CD4-positive, alpha-beta T cell treated with Interleukin-15 for 1 hour (primary cell): ENCODE measurements around the gene SMYD3.
"Not testable (repeated sequence)": the region's sequence is repeated elsewhere in the genome, so short reads cannot be mapped to it uniquely, and the experiment has no call there.

Source experiments
- DNase-seq: peaks from one replicate; pipeline ENCODE4 v3.0.0-alpha.2; 2020

The SMYD3 gene

DNA sequence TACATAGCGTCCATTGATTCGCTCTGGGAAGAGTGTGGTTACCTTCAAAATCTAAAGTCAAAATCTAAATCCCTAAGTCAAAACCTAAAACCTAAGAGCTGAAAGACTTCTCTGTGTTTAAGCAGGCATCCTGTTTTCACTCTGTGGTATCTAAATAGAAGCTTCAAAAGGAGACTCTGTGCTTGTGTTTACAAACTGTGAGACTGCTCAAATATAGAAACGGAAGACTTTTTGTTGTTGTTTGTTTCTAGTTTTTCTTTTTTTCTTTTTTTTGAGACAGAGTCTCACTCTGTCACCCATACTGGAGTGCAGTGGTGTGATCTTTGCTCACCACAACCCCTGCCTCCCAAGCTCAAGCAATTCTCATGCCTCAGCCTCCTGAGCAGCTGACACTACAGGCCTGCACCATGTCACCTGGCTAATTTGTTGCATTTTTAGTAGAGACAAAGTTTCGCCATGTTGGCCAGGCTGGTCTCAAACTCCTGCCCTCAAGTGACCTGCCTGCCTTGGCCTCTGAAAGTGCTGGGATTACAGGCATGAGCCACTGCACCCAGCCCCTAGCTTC is 425.9 kb downstream of the SMYD3 start:
- no peak for DNase-seq

DNA sequence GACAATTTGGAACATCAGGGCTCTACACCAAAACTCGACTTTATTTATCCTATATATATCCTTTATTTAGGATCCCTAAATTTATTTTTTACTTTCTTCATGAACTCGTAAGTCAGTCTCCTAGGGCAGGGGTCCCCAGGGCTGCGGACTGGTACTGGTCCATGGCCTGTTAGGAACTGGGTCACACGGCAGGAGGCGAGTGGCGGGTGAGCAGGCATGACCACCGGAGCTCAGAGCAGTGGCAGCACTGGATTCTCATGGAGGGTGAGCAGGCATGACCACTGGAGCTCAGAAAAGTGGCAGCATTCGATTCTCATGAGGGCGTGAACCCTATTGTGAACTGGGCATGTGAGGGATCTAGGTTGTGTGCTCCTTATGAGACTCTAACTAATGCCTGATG is 427.0 kb downstream of the SMYD3 start:
- no peak for DNase-seq

GRCh38 chr1:246078888-246079252 is 428.2 kb downstream of the SMYD3 start:
- no peak for DNase-seq

DNA sequence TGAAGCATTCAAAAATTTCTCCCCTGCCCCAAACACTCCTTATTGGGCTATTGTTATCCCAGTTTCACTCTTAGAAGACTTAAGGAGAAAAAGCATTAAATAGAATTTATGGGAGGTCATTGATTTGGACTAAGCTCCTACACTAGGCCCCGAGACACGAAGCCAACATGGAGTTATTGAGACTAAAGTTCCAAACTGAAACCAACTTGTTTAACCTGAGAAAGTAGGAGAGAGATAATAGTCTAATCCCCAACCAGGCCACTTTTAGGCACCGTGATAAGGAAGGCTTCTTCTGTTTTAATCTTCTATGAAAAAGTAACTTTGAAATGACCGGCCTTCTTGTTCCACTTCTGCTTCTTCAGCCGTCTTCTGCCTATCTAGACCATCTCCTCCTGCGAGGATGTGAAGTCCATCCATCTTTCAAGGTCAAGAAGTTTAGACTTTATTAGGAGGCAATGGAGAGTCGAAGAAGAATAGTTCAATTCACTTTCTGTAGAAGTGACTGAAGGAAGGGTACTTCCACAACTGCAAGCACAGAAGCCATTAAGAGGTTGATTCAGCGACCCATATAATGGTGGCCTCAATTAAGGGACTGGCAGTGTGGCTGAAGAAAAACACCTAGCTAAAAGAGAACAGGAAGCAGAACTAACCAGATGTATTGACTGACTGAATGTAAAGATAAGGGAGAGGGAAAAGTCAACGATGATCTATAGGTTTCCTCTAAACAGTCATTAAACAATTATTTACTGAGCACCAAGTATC is 428.8 kb downstream of the SMYD3 start:
- DNase-seq, result no peak

GRCh38 chr1:246077476-246077875 is 429.6 kb downstream of the SMYD3 start:
- DNase-seq, result no peak

GRCh38 chr1:246074421-246074820 is 432.7 kb downstream of the SMYD3 start:
- DNase-seq, result no peak

- no peak for DNase-seq
Measured at GRCh38 chr1:246072456-246072955, 434.6 kb downstream of the SMYD3 start.

- not testable (repeated sequence) for DNase-seq
Measured at GRCh38 chr1:246071981-246072380, 435.1 kb downstream of the SMYD3 start.

- not testable (repeated sequence) for DNase-seq
Measured at GRCh38 chr1:246071561-246071960, 435.5 kb downstream of the SMYD3 start.

DNA sequence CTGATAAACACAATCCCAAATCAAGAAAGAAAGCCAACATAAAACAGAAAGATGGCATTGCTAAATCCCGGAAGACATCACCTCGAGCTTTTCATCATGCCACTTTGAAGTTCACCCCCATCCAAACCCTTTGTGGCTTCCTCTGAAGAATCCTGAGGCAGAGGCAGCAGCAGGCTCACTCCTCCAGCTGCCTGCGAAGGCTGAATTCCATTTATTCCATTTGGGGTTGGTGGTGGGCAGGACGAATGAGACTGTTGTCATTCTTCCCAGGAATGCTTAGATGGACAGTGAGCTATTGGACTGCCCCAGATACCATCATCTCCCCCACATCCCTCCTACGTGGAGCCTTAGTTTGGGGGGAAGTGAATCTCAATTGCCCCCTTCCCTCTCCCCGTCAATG is 437.5 kb downstream of the SMYD3 start:
- no peak for DNase-seq

DNA sequence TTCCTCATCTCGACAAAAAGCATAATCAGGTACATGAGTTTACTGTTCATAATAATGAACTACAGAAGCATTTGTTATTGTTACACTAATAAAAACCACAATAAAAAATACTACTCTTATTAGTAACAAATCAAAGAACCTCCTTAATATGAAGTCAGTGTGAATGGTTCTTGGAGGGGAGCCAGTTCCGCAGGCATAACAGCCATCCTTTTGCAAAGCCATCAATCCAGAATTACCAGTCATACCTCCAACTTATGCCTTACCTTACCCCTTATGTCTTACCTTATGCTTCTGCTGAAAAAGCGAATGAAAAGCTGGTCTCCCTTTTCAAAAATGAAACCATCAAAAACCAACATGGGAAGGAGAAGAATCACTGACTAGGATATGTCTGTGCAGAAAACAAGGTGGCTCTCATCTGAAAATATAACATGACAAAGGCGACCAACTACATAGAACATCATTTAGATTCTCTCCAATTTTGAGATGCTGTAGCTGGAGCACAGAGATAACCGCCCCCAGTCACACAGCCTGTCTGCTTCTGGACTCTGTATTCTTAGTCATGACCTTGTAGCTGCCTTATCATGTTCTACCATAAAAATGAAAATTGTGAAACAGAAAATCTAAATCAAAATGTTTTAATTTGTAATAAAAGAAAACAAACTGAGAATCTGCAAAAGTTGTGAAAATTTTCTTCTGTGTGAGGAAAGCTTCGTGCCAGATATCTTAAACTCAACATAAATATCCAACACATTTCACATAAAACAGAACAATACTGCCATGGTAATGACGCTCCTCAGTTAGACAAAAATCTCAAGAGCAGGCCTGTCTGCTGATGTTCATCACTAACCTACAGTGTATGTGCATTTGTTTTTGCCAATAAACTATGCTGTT is 438.2 kb downstream of the SMYD3 start:
- DNase-seq, result no peak

- no peak for DNase-seq
Measured at GRCh38 chr1:246068217-246068512, 438.9 kb downstream of the SMYD3 start.

GRCh38 chr1:246067432-246068216 is 439.5 kb downstream of the SMYD3 start:
- DNase-seq, result no peak

DNA sequence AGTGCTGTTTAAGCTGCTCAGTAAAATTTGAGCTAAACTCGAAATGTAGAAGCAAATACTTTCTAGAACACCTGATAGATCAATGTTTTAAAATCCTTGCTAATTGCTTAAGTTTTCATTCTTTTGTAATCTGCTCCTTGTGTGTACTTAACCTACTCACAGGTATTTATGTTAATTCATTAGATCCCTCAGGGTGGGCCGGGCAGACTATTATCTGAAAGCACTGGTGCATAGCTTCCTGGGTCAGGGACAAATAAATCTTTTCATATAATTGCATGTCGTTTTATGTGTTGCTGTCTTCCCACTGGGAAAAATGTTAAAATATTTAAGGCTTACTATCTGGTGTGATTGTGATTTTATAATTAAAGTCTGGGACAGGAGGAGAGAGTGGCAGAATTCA is 440.5 kb downstream of the SMYD3 start:
- DNase-seq, result no peak

DNA sequence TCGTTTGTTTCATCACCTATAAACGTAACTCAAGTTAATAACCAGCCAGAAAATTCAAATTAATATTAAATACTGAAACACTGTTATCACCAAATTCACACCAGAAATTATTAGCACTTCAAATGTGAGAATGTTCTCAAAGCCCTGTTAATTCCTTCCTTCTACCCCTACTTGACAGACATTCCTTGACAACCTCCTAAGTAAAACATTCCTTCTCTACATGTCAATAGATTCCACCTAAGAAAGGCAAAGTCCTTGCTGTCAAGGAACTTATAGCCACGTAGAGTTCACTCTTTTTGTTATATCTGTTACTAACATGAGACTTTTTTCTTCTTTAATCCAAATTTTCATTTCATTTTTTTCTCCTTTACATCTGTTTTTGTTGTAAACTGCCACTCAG is 441.5 kb downstream of the SMYD3 start:
- DNase-seq, result no peak

DNA sequence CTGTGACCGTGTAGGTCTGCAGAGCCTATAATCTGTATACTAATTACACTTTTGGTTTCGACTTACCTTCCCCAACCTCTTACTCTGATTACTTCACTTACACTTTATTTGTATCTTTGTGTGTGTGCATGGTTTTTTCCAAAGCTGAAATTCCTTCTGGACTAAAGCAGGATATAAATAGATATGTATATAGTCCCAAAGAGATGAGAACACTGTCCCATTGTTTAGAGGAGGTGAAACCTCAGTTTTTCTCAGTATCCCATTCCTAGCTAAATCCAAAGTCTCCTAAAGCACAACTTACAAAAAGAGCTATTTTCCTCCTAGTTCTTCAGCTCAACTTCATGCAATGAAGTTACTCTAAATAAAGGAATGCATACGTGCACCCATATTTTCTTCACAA is 442.2 kb downstream of the SMYD3 start:
- DNase-seq, result no peak

DNA sequence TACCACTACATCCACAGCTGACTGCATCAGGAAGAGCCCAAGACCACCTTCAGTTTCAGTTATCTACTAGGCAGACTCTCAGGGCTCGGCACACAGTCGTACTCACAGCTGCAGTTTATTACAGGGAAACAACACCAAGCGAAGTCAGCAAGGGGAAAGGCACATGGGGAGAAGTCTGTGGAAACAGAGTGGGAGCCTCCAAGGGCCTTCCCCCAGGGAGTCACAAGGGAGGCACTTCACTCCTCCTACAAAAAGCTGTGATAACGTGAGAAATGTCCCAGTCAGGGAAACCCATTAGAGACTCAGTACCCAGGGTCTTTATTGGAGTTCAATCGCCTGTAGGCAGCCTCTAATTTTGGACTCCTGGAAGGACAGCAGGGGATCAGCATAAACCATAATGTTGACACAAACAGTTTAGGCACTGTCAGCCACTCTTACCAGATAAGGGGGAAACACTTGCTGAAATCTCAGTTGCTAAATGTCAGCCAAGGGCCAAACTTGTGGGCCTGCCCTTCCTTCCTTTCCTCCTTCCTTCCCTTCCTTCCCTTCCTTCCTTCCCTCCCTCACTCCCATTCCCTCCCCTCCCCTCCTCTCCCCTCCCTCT is 444.0 kb downstream of the SMYD3 start:
- no peak for DNase-seq

DNA sequence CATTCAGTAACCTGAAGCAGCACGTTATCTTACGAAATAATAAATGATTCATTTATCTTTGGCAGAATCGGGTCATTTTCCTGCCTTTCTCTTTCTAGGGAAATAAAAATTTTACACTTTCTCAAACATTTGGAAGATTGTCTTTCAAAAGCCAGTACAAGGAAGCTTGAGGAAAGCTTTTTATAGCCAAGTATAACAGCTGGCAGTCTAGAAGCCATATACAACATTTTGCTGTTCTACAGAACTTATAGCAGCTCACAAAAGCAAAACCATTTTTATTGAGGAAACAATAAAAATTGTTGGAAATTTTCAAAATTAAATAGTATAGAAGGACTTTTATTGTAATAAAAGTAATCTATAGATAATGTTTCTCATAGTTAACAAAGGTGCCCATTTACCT is 448.6 kb downstream of the SMYD3 start:
- no peak for DNase-seq

DNA sequence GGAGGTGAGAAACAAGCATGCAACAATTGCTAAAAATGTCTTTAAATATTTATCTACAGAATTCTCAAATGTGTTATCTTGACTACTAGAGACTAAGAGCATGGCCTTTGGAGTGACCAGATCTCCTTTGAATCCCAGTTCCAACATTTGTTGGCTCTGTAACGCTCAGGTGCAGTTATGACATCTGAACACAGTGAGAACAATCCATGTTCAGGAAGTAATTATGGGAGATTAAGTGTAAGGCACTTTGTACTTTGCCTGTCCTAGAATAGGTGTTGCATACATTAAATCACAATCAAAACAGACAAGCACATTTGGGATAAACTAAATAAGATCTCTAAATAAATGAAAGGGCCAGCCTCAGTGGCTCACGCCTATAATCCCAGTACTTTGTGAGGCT is 454.5 kb downstream of the SMYD3 start:
- DNase-seq, result no peak

DNA sequence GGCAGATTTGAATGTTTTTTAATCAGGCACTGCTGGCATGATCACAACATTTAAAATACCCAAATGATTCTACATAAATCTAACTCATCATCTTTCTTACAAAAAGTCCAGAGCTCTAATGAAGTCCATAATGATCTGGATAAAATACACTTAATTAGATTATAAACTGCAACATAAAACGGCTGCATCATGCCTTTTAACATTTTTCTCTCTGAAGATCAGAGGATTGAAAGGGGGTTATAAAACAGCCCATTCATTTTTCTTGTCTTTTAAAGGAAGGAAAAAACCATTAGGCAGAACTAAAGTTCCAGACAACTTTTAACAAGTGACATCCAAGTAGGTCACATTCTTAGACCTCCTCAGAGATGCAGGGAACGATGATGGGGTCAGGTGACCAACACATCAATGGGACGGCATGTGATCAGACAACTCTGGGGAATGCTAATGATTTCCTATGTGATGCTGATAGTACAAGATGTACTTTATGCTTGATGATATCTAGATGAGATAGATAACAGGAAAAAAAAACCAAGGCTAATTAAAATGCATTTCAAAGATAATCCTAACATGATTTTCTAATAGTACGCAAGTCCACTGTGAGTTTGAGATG is 455.1 kb downstream of the SMYD3 start:
- DNase-seq, result no peak

DNA sequence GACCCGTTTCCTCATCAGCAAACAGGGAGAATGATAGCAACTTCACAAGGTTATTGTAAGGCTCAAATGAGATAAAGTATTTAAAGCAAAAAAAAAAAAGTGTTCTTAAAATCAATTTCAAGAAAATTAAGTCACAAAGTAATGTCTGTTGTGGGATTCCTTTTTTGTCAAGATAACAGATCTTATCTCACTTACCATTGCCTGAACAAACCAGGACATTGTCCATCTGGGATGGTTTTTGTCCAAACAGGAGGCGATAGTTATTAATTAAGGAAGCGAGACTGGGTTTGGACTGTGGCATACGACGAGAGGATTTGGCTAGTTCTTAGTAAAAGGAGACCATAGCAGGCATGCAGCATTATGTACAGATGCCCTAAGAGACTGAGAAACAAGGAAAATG is 458.4 kb downstream of the SMYD3 start:
- no peak for DNase-seq

DNA sequence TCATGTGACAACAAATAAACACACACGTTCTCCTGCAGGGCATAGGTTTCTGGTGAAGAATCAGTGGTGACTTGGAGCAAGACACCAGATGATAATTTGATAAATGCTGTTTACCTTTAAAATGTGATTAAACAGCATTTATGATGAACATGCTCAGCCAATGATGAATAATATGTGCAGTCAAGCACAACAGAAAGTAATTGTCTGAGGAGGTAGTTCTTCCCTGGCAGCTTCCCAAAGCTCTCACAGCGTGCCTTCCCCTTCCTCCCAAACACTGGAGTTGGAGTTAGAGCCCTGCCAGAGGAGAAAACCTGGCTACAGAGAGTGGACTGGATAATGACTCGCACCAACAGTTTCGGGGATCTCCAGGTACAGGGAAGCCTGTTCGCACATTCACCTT is 463.5 kb downstream of the SMYD3 start:
- no peak for DNase-seq
